Left ventricle myocardium inferior (tissue), 1 donor: ENCODE data around the gene PCBP3. TPM values are rescaled to one million over a fixed set of nuclear protein-coding genes. Genes with fewer than 3 reads are reported as not detected.

ENCODE experiments used
- DNase-seq: peaks from one replicate; pipeline ENCODE4 v3.0.0-alpha.2; 2020
- H3K27ac ChIP-seq: fragments of 200-600 bp; replicated peaks from 2 replicates; pipeline ENCODE4 v1.8.0; 2021
- H3K27me3 ChIP-seq: fragments of 200-600 bp; 2 replicates; pipeline ENCODE4 v1.8.0; 2021; ENCODE audit warnings: low read depth
- H3K36me3 ChIP-seq: fragments of 200-600 bp; 2 replicates; pipeline ENCODE4 v1.8.0; 2021
- H3K4me1 ChIP-seq: fragments of 200-600 bp; 2 replicates; pipeline ENCODE4 v1.8.0; 2021
- H3K4me3 ChIP-seq: fragments of 200-600 bp; 2 replicates; pipeline ENCODE4 v1.8.0; 2021; ENCODE audit warnings: mild to moderate bottlenecking, moderate library complexity
- H3K9me3 ChIP-seq: fragments of 200-600 bp; replicated peaks from 2 replicates; pipeline ENCODE4 v1.8.0; 2021
- CTCF ChIP-seq: fragments of 200-600 bp; IDR thresholded peaks from 2 replicates; pipeline ENCODE4 v1.8.0; 2021; ENCODE audit warnings: antibody characterized with exemption, mild to moderate bottlenecking, borderline replicate concordance
- intact Hi-C: fragments of 100-400 bp; cut with micrococcal nuclease; formaldehyde crosslinking; loops from one replicate; pipeline ENCODE4 v1.11.0; 2022
- total RNA-seq: library from RNA; stranded (reverse); fragmentation: NEBNext Ultra II Directional; extraction: Animal tissue kit (Norgen Biotek cat#: 25700); gene quantifications from one replicate; pipeline ENCODE4 v1.2.1, GENCODE V29; 2021
- donor health status: DM: no; HTN: yes; CAD: no; lungs with severe emphysema.

PCBP3 gene
- total RNA-seq, 1 donor from 2014 or later, result 2.9 TPM

- H3K9me3 ChIP-seq, result no peaks in the 10 kb centered on the region
Measured at GRCh38 chr21:45739218-45740087, 95.9 kb downstream of the PCBP3 start.

GRCh38 chr21:45740088-45740440 lies 96.5 kb downstream of the PCBP3 start:
- H3K9me3 ChIP-seq, result no peaks in the 10 kb centered on the region
- H3K27ac ChIP-seq, result no peak overlapping the region
- H3K4me3 ChIP-seq, result no peak overlapping the region
- H3K36me3 ChIP-seq, result no peaks in the 10 kb centered on the region
- no peaks in the 10 kb centered on the region for H3K27me3 ChIP-seq
- peaks cover 8% of the 10 kb centered on the region for H3K4me1 ChIP-seq
- intact Hi-C loops, result no loop called here
- no peak for TF ChIP-seq CTCF
- no peak for DNase-seq

More at GRCh38 chr21:45739218-45740087, 95.9 kb downstream of the PCBP3 start:
- Histone ChIP-seq H3K27ac (no peak overlapping the region), H3K4me1 (peaks cover 8% of the 10 kb centered on the region), H3K27me3 (no peaks in the 10 kb centered on the region), H3K4me3 (no peak overlapping the region), H3K36me3 (no peaks in the 10 kb centered on the region)
- TF ChIP-seq CTCF, result no peak
- intact Hi-C loops, result no loop called here
- no peak for DNase-seq

DNA sequence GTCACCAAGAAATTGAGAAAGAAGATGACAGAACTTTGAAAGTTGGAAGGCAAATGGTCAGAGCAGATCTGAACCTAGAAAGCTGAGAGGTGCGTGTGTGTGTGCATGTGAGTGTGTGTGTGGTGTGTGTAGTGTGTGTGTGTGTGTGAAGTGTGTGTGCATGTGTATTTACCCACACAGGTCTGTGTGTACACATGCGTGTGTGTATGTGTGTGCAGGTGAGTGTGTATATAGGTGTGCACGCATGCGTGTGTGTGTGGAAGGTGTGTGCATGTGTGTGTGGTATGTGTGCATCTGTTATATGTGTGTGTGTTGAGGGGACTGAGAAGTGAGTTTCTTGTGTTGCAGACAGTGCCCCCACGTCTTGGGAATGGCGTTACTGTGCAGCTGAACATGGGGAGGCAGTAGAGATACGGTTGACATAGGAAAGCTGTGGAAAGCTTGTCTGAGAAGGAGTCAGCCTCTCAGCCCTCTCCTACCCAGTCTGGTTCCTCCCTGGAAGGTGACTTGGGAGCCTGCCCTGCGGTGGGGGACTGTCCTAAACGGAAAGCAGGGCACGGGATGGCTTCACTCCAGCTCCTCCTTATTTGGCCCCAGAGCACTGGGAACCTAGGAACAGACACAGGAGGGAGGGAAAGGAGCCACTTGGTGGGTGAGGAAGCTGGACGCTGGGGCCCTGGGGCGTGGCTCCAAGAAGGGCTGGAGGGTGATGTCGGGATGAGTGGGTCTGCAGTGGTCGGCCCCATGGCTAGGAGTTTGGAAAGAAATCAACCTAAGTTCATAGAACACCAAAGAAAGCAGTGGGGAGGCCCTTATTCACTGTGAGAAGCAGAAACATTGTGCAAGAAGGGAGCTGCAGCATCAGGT lies 97.2 kb downstream of the PCBP3 start:
- H3K9me3 ChIP-seq, result no peaks in the 10 kb centered on the region
- peaks cover 3% of the 10 kb centered on the region for H3K4me1 ChIP-seq
- no peak for DNase-seq
- TF ChIP-seq CTCF, result no peak
- H3K36me3 ChIP-seq, result no peaks in the 10 kb centered on the region
- intact Hi-C loops, result no loop called here
- H3K27ac ChIP-seq, result no peak overlapping the region
- H3K4me3 ChIP-seq, result no peak overlapping the region
- no peaks in the 10 kb centered on the region for H3K27me3 ChIP-seq

- no peak overlapping the region for H3K27ac ChIP-seq
- no peaks in the 10 kb centered on the region for H3K9me3 ChIP-seq
- no peaks in the 10 kb centered on the region for H3K4me1 ChIP-seq
- no peak for TF ChIP-seq CTCF
- no peak overlapping the region for H3K4me3 ChIP-seq
- H3K36me3 ChIP-seq, result no peaks in the 10 kb centered on the region
- intact Hi-C loops, result no loop called here
- DNase-seq, result no peak
- no peaks in the 10 kb centered on the region for H3K27me3 ChIP-seq
Measured at GRCh38 chr21:45741691-45742090, 98.2 kb downstream of the PCBP3 start.

- Histone ChIP-seq H3K4me3 (no peak overlapping the region), H3K9me3 (no peaks in the 10 kb centered on the region), H3K36me3 (no peaks in the 10 kb centered on the region), H3K27ac (no peak overlapping the region), H3K4me1 (no peaks in the 10 kb centered on the region), H3K27me3 (no peaks in the 10 kb centered on the region)
- intact Hi-C loops, result no loop called here
- DNase-seq, result no peak
- no peak for TF ChIP-seq CTCF
Measured at GRCh38 chr21:45742247-45742646, 98.7 kb downstream of the PCBP3 start.
